ENCODE results near the gene PDHB.

DNA sequence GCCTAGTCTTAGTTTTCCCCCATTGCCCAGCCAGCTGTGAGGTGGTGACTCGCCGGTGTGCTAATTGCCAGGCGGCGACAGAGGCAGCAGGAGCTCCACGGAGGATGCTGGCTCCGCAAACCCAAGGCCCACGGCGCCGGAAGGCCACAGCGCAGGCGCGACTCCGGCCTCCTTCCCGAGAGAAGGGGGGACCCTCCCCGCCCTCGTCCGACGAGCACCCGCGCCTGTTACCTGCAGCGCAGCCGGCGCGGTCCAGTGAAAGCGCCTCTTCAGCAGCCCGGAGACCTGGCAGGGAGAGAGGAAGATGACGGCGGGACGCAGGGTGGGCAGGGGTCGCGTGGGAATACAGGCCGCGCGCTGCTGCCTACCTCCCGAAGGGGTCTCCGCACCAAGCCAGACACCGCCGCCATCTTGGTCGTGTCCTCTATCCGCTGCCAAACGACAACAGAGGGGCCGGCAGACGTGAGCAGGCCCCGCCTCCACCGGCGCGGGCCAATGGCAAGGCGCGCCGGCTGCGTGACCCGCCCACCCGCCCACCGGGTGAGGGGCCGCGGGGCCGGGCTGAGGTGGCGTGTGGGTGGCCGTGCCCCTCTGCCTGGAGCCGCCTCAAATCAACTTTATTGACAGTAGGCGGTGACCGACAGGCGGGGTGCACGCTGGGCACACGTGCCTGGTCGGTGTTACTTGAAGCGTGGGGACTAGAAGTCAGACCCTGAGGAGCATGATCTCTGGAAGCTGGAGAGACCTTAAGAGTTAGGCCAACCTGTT lies at the start of gene PDHB:
- TF ChIP-seq EZH2phosphoT487 (IDR thresholded peaks at IDR 0.05; ENCODE audit: low read depth) = no peak
- TF ChIP-seq, protein P1, sequence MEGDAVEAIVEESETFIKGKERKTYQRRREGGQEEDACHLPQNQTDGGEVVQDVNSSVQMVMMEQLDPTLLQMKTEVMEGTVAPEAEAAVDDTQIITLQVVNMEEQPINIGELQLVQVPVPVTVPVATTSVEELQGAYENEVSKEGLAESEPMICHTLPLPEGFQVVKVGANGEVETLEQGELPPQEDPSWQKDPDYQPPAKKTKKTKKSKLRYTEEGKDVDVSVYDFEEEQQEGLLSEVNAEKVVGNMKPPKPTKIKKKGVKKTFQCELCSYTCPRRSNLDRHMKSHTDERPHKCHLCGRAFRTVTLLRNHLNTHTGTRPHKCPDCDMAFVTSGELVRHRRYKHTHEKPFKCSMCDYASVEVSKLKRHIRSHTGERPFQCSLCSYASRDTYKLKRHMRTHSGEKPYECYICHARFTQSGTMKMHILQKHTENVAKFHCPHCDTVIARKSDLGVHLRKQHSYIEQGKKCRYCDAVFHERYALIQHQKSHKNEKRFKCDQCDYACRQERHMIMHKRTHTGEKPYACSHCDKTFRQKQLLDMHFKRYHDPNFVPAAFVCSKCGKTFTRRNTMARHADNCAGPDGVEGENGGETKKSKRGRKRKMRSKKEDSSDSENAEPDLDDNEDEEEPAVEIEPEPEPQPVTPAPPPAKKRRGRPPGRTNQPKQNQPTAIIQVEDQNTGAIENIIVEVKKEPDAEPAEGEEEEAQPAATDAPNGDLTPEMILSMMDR (IDR thresholded peaks at IDR 0.05; ENCODE audit: low read depth, low read length) = no peak

Measured in OCI-LY3 (cell line).